MM.1S (cell line): ENCODE measurements around the gene NCAM2.

Experiments
- EZH2phosphoT487 ChIP-seq: fragments of 300-600 bp; sonication (generic); IDR thresholded peaks from 2 replicates; pipeline ENCODE4 v1.6.1; 2018; ENCODE audit warnings: antibody characterized with exemption, low read length
- TF ChIP-seq, protein P1 (sequence below): fragments of 300-600 bp; sonication (generic); IDR thresholded peaks from 2 replicates; pipeline ENCODE4 v1.5.1; 2016; ENCODE audit warnings: antibody characterized with exemption, low read length, mixed read lengths

DNA sequence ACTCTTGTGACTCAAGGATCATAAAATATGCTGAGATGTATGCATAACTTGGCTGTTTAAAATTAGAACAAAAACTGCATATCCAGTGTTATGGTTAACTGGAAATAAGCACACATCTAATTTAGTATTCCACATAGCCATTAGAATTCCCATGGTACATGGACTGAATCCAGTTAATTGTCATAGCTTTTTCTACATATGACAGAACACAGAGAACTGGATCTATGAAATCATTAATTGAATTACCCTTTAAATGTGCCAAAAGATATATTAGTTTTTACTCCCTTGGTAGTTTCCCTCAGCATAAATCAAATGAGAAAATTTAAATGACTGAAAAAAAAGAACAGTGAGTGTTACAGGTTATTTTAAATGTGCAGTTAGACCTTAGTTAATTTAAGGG lies 395.9 kb downstream of the NCAM2 start:
- TF ChIP-seq, protein P1, sequence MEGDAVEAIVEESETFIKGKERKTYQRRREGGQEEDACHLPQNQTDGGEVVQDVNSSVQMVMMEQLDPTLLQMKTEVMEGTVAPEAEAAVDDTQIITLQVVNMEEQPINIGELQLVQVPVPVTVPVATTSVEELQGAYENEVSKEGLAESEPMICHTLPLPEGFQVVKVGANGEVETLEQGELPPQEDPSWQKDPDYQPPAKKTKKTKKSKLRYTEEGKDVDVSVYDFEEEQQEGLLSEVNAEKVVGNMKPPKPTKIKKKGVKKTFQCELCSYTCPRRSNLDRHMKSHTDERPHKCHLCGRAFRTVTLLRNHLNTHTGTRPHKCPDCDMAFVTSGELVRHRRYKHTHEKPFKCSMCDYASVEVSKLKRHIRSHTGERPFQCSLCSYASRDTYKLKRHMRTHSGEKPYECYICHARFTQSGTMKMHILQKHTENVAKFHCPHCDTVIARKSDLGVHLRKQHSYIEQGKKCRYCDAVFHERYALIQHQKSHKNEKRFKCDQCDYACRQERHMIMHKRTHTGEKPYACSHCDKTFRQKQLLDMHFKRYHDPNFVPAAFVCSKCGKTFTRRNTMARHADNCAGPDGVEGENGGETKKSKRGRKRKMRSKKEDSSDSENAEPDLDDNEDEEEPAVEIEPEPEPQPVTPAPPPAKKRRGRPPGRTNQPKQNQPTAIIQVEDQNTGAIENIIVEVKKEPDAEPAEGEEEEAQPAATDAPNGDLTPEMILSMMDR = no peak
- no peak for TF ChIP-seq EZH2phosphoT487
